Dendritic cell treated with granulocyte-macrophage colony-stimulating factor and Interleukin-4, amounts not matched to agents 40 ng/mL and 50 ng/mL, for 4 days (primary cell): ENCODE results near the gene RPP30.
"Not testable (repeated sequence)": the region's sequence is repeated elsewhere in the genome, so short reads cannot be mapped to it uniquely, and the experiment has no call there.

Experiments used
- H3K27ac Mint-ChIP-seq: one replicate; pipeline ENCODE4 v1.8.0; 2022; ENCODE audit warnings: mild to moderate bottlenecking, mixed read lengths
- H3K27me3 Mint-ChIP-seq: one replicate; pipeline ENCODE4 v1.8.0; 2022; ENCODE audit warnings: mild to moderate bottlenecking, mixed read lengths
- H3K36me3 Mint-ChIP-seq: one replicate; pipeline ENCODE4 v1.8.0; 2022; ENCODE audit warnings: low read depth, mixed read lengths
- H3K4me1 Mint-ChIP-seq: one replicate; pipeline ENCODE4 v1.8.0; 2022; ENCODE audit warnings: low read depth, mixed read lengths
- H3K4me3 Mint-ChIP-seq: one replicate; pipeline ENCODE4 v1.8.0; 2022; ENCODE audit warnings: mild to moderate bottlenecking, moderate library complexity, mixed read lengths
- H3K9me3 Mint-ChIP-seq: one replicate; pipeline ENCODE4 v1.8.0; 2022; ENCODE audit warnings: mixed read lengths
- intact Hi-C: fragments of 100-400 bp; cut with micrococcal nuclease; formaldehyde crosslinking; loops from one replicate; pipeline ENCODE4 v1.15.0; 2022

Gene RPP30

DNA sequence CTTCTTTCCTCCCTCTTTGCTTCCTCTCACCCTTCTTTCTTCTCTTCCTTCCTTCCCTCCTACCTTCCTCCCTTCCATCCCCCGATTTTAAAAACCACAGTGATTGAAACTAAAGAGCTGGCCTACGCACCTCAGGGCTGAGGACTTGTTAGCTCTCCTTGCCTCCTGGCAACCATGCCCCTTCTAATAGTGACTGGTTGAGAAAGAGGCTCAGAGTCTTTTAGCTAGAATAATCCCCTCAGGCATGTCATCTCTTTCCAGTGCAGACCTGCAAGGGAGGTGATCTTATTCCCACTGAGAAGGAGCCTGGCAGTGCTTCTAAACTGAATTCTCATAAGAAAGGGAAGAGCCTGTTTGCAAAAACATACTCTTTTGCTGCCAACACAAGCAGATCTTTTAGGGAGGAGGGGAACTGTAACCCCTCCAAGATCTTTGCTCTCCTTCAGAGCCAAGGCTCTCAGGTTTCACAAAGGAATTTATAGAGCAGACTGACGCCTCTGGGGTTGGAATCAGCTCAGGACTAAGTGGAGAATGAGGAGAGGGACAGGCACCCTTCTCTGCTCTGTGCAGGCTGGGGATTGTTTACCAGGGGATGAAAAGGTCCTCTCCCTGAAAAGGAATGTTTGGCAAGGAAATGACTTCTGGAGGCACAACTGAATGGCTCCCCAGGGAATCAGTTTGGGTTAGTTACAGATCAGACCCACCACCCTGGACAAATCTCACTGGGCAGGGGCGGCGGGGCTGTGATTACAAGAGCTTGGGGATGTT lies 58.5 kb downstream of the RPP30 start:
- Mint-ChIP-seq H3K27ac (no peak overlapping the region), H3K9me3 (no peaks in the 10 kb centered on the region), H3K36me3 (no peaks in the 10 kb centered on the region), H3K4me1 (no peaks in the 10 kb centered on the region), H3K27me3 (no peaks in the 10 kb centered on the region), H3K4me3 (no peak overlapping the region)
- intact Hi-C loops = no loop called here

- no peak overlapping the region for H3K27ac Mint-ChIP-seq
- no peaks in the 10 kb centered on the region for H3K9me3 Mint-ChIP-seq
- no peaks in the 10 kb centered on the region for H3K36me3 Mint-ChIP-seq
- no peaks in the 10 kb centered on the region for H3K27me3 Mint-ChIP-seq
- H3K4me3 Mint-ChIP-seq = no peak overlapping the region
- intact Hi-C loops = no loop called here
- no peaks in the 10 kb centered on the region for H3K4me1 Mint-ChIP-seq
These were observed 59.4 kb downstream of the RPP30 start for GRCh38 chr10:90930971-90931871.

DNA sequence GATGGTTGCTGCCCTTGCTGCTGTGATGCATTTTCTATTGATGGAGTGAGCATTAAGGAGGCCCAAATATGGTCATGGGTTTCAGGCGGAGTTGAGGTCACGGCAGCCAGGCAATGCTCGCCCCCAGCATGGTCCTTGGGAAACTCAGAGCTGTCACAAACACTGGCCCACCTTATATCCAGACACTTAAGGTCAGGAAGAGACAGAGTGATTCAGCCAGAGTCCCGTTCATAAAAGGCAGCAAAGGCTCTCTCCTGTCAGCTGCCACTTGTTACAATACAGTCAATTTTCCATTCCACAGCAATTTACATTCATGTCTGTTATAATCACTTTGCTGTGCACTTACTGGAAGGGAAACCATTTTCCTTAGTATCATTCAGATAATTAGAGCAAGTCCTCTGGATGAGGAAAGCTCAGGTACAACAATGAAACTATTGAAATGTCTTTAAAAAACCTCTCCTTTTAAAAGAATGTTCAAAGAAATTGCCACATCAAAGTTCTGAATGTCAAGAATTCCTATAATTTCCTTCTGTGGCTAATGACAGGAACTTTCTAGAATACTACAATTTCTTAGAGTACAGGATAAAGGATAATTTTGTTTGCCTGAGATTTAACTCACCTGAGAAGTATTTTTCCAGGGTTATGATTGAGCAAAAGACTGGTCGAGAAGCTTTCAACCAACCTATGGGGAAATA lies 64.0 kb downstream of the RPP30 start:
- Mint-ChIP-seq H3K36me3 (no peaks in the 10 kb centered on the region), H3K9me3 (no peaks in the 10 kb centered on the region), H3K4me1 (no peaks in the 10 kb centered on the region), H3K27ac (no peak overlapping the region), H3K27me3 (no peaks in the 10 kb centered on the region), H3K4me3 (no peak overlapping the region)
- intact Hi-C loops = no loop called here

DNA sequence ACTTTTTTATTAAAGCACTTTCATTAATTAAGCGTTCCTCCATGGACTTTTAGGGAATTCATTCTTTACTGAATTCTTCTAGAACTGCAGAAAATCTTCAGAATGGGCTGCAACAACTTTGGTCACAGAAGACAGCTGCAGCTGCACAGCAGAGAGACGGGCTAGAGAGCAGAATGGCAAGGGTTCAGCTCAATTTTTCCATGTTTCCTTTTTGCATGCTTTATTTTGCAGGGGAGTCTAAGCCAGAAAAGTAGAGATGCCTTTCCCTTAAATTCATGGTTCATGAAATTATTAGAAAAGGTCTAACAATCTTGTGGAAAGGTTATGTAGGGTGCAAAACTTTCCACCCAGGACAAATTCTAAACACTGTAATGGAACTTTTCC lies 64.5 kb downstream of the RPP30 start:
- intact Hi-C loops = no loop called here
- no peaks in the 10 kb centered on the region for H3K36me3 Mint-ChIP-seq
- no peaks in the 10 kb centered on the region for H3K27me3 Mint-ChIP-seq
- H3K9me3 Mint-ChIP-seq = no peaks in the 10 kb centered on the region
- H3K4me3 Mint-ChIP-seq = no peak overlapping the region
- H3K4me1 Mint-ChIP-seq = no peaks in the 10 kb centered on the region
- H3K27ac Mint-ChIP-seq = no peak overlapping the region

GRCh38 chr10:90937645-90938258 lies 66.0 kb downstream of the RPP30 start:
- H3K4me3 Mint-ChIP-seq = no peak overlapping the region
- intact Hi-C loops = no loop called here
- no peak overlapping the region for H3K27ac Mint-ChIP-seq
- no peaks in the 10 kb centered on the region for H3K4me1 Mint-ChIP-seq
- no peaks in the 10 kb centered on the region for H3K27me3 Mint-ChIP-seq
- no peaks in the 10 kb centered on the region for H3K9me3 Mint-ChIP-seq
- no peaks in the 10 kb centered on the region for H3K36me3 Mint-ChIP-seq

DNA sequence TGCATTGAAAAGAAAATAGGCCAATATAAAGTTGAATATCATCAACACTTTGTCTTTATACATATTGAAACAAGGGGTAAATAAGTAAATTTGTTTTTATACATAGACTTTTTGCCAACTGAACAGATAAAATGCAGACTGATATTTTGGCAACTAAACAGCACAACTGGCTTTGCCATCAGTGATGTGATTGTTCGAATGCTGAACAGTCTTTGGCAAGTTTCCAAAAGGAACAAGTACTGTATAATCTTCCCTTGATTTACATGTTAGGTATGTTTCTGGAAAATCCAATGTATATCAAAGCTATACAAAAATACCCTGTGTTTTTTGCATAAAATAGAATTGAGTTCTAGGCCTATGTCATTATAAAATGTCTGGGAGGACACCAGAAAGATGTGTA lies 67.3 kb downstream of the RPP30 start:
- Mint-ChIP-seq H3K27ac (no peak overlapping the region), H3K27me3 (no peaks in the 10 kb centered on the region), H3K4me1 (no peaks in the 10 kb centered on the region), H3K4me3 (no peak overlapping the region), H3K9me3 (no peaks in the 10 kb centered on the region), H3K36me3 (no peaks in the 10 kb centered on the region)
- intact Hi-C loops = no loop called here

DNA sequence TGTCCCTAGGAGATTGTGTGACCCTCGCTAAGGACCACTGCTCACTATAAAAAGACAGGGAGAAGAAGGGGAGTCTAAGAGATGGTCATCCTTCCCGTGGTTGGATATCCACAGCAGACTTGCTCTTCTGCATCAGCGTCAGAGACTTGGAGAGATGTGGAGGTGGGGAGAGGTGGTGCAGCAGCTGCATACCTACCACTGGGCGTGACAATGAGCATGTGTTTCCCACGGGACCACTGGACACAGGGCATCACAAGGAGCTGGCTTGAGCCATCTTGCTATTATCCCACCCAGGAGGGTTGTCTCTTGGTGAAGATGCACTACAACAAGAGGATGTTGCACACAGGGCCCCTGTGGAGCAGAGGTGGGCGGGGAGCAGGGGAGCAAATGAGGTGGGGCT lies 67.9 kb downstream of the RPP30 start:
- no peaks in the 10 kb centered on the region for H3K9me3 Mint-ChIP-seq
- no peaks in the 10 kb centered on the region for H3K36me3 Mint-ChIP-seq
- no peak overlapping the region for H3K4me3 Mint-ChIP-seq
- no peaks in the 10 kb centered on the region for H3K4me1 Mint-ChIP-seq
- no peaks in the 10 kb centered on the region for H3K27me3 Mint-ChIP-seq
- no peak overlapping the region for H3K27ac Mint-ChIP-seq
- intact Hi-C loops = no loop called here

- H3K4me1 Mint-ChIP-seq, H3K9me3 Mint-ChIP-seq, H3K4me3 Mint-ChIP-seq, H3K27me3 Mint-ChIP-seq, intact Hi-C loops, H3K27ac Mint-ChIP-seq, H3K36me3 Mint-ChIP-seq: not testable (repeated sequence)
These were observed 71.2 kb downstream of the RPP30 start for GRCh38 chr10:90942980-90943379.

DNA sequence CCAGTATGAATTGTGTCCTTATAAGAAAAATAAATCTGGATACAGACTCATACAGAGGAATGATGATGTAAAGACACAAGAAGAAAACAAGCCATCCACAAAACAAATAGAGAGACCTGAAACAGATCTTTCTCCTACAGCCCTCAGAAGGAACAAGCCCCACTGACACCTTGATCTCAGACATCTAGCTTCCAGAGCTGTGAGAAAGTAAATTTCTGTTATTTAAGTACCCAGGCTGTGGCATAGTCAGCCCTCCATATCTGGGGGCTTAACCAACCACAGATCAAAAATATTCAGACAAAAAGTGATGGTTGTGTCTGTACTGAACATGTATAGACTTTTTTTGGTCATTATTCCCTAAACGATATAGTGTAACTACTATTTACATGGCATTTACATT lies 73.0 kb downstream of the RPP30 start:
- Mint-ChIP-seq H3K4me3 (no peak overlapping the region), H3K27me3 (no peaks in the 10 kb centered on the region), H3K9me3 (no peaks in the 10 kb centered on the region), H3K27ac (no peak overlapping the region), H3K36me3 (no peaks in the 10 kb centered on the region), H3K4me1 (no peaks in the 10 kb centered on the region)
- intact Hi-C loops = no loop called here

DNA sequence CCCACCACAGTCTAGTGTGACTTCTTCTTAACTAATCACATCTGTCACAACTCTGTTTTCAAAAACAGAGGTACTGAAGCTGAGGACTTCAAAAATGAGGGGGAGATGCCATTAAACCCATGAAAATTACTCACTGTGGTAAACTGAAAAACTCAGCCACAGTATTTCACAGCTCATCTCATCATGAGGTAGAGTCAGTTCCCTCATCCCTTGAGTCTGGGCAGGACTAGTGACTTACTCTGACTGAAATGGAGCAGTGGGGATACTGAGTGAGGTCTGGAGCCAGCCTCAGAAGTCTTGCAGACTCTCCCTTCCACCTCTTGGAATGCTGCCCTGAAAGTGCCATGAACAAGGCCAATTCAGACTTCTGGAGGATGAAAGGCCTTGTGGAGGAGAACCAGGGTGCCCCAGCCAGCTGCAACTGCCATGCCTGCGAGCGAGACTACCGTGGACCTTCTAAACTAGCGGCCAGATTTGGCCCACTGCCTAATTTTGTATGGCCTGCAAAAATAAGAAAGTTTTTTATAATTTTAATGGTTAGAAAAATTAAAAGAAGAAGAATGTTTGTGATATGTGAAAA lies 73.8 kb downstream of the RPP30 start:
- no peaks in the 10 kb centered on the region for H3K36me3 Mint-ChIP-seq
- H3K4me1 Mint-ChIP-seq = no peaks in the 10 kb centered on the region
- H3K27ac Mint-ChIP-seq = no peak overlapping the region
- intact Hi-C loops = no loop called here
- H3K27me3 Mint-ChIP-seq = no peaks in the 10 kb centered on the region
- no peaks in the 10 kb centered on the region for H3K9me3 Mint-ChIP-seq
- H3K4me3 Mint-ChIP-seq = no peak overlapping the region

DNA sequence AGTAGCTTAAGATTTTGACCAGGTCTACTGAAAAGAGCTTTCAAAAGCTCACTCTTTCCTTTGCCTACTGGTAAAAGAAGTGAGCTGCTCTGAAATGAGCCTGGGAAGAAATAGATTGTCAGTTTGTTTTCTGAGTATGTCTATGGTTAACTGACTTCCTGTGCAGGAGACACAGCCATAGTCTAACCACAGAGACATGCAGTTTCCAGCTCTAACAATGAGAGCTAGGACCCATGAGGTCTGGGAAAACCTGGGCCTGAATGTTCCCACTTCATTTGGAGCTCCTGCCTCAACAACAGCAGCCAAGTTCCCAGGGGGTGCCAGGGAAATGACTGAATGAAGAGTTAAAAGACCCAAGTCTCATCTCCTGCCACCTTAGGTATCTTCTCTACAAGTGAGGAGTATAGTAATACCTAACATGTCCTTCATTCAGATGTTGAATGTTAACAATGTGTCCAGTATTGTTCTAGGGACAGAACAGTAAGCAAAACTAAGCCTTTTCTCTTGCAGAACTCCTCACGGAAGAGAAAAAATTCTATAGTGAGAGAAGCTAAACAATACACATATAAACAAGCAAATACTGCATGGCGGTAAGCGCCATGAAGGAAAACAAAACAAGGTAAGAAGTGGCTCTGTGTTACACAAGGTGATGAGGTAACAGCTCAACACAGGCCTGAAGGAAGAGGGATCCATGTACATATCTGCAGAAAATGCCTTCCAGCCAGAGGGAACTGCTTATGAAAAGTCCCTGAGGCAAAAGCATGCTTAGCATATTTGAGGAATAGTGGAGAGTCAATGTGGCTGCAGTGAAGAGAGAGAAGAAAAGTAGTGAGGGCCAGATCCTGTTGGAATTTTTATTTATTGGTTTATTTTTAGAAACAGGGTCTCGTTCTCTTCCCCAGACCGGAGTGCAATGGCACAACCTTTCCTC lies 75.5 kb downstream of the RPP30 start:
- H3K4me1 Mint-ChIP-seq = no peaks in the 10 kb centered on the region
- H3K27me3 Mint-ChIP-seq = no peaks in the 10 kb centered on the region
- H3K4me3 Mint-ChIP-seq = no peak overlapping the region
- H3K9me3 Mint-ChIP-seq = peaks cover 5% of the 10 kb centered on the region
- intact Hi-C loops = no loop called here
- no peak overlapping the region for H3K27ac Mint-ChIP-seq
- H3K36me3 Mint-ChIP-seq = no peaks in the 10 kb centered on the region
